A375 (cell line): ENCODE data around the gene MRPS34. TPM values are rescaled to one million over a fixed set of nuclear protein-coding genes. Genes with fewer than 3 reads are reported as not detected.

Source experiments
- small RNA-seq: library from RNA; depleted of rRNA; stranded (forward); fragments of <200 nt; gene quantifications from one replicate; pipeline ENCODE3, GENCODE V24; 2014
- total RNA-seq: library from RNA; depleted of rRNA; stranded (reverse); fragments of >200 nt; shearing (Covaris generic); gene quantifications from 2 replicates; pipeline ENCODE4 v1.2.3, GENCODE V29; 2014; rRNA removed

Gene MRPS34
- 187 and 223 TPM in 2 replicates for total RNA-seq

GRCh38 chr16:1772908-1773702 is at the start of gene MRPS34:
Gene MRPS34 (minus strand): TSS chr16:1773134. CDS start chr16:1773119, 15 bp downstream.

GRCh38 chr16:1793578-1794220 is 20.8 kb upstream of the MRPS34 start, which contains the start of gene IGFALS:
Gene IGFALS (minus strand): TSS chr16:1793705. CDS start chr16:1793652, 53 bp downstream.

GRCh38 chr16:1782408-1783264 is 9.7 kb upstream of the MRPS34 start, which contains the start of the genes NUBP2 and SPSB3:
Gene NUBP2 (plus strand): TSS chr16:1782960. CDS start chr16:1783021, 61 bp downstream.
Gene SPSB3 (minus strand): TSS chr16:1782571. CDS start chr16:1781483, 1,088 bp downstream.

GRCh38 chr16:1772362-1772907 is 499 bp downstream of the MRPS34 start, which contains the start of gene EME2:
Gene EME2 (plus strand): TSS chr16:1772810. CDS start chr16:1773228, 418 bp downstream.

GRCh38 chr16:1771188-1771863 is 1.6 kb downstream of the MRPS34 start, which contains the start of gene NME3:
Gene NME3 (minus strand): TSS chr16:1771543. CDS start chr16:1771534, 9 bp downstream.

Small RNA genes lying within 50 kb of the gene (small RNA-seq; reads per million reads assigned to genes)
- not detected for gene MIR3177

Other genes with a start within 250 kb of the MRPS34 start
- gene TMEM204, start 239.5 kb downstream of the MRPS34 start, total RNA-seq = not detected in 2 replicates
- 19.3 and 21.7 TPM in 2 replicates for gene IFT140, start 161.1 kb downstream of the MRPS34 start, total RNA-seq
- 9.0 and 9.2 TPM in 2 replicates for gene CRAMP1, start 160.8 kb downstream of the MRPS34 start, total RNA-seq
- gene JPT2, start 94.9 kb downstream of the MRPS34 start, total RNA-seq = 71.8 and 72.4 TPM in 2 replicates
- 74.2 and 79.0 TPM in 2 replicates for gene MAPK8IP3, start 66.9 kb downstream of the MRPS34 start, total RNA-seq
- 89.3 and 122 TPM in 2 replicates for gene NME3, start 1.6 kb downstream of the MRPS34 start, total RNA-seq
- gene EME2, start 324 bp downstream of the MRPS34 start, total RNA-seq = 21.4 and 22.7 TPM in 2 replicates
- 51.4 and 57.6 TPM in 2 replicates for gene SPSB3, start 9.4 kb upstream of the MRPS34 start, total RNA-seq
- gene NUBP2, start 9.8 kb upstream of the MRPS34 start, total RNA-seq = 132 and 137 TPM in 2 replicates
- gene IGFALS, start 20.6 kb upstream of the MRPS34 start, total RNA-seq = 0.29 TPM in 1 of 2 replicates, not detected in the other
- gene HAGH, start 53.7 kb upstream of the MRPS34 start, total RNA-seq = 113 and 133 TPM in 2 replicates
- gene FAHD1, start 54.1 kb upstream of the MRPS34 start, total RNA-seq = 30.1 and 30.2 TPM in 2 replicates
- gene MEIOB, start 99.0 kb upstream of the MRPS34 start, total RNA-seq = not detected in 2 replicates
- not detected in 2 replicates for gene HS3ST6, start 145.3 kb upstream of the MRPS34 start, total RNA-seq
- gene MSRB1, start 170.1 kb upstream of the MRPS34 start, total RNA-seq = 8.5 and 10.2 TPM in 2 replicates
- gene RPL3L, start 181.6 kb upstream of the MRPS34 start, total RNA-seq = not detected in 2 replicates
- gene NDUFB10, start 186.4 kb upstream of the MRPS34 start, total RNA-seq = 551 and 557 TPM in 2 replicates
- 4,459 and 5,166 TPM in 2 replicates for gene RPS2, start 191.7 kb upstream of the MRPS34 start, total RNA-seq
- not detected in 2 replicates for gene RNF151, start 193.7 kb upstream of the MRPS34 start, total RNA-seq
- gene TBL3, start 198.9 kb upstream of the MRPS34 start, total RNA-seq = 72.8 and 74.0 TPM in 2 replicates
- gene NOXO1, start 208.3 kb upstream of the MRPS34 start, total RNA-seq = 0.23 TPM in 1 of 2 replicates, not detected in the other
- 46.0 and 50.1 TPM in 2 replicates for gene GFER, start 211.1 kb upstream of the MRPS34 start, total RNA-seq
- gene SYNGR3, start 216.8 kb upstream of the MRPS34 start, total RNA-seq = 1.6 and 2.0 TPM in 2 replicates
- gene ZNF598, start 236.7 kb upstream of the MRPS34 start, total RNA-seq = 59.6 and 76.5 TPM in 2 replicates
- 1.0 and 1.5 TPM in 2 replicates for gene NPW, start 246.7 kb upstream of the MRPS34 start, total RNA-seq